Endothelial cell (in vitro differentiated cells): Measurements from ENCODE around the gene PDE5A. TPM values are rescaled to one million over a fixed set of nuclear protein-coding genes. Genes with fewer than 3 reads are reported as not detected.

ENCODE experiments used
- DNase-seq: peaks from one replicate; pipeline ENCODE4 v3.0.0; 2021; ENCODE audit warnings: low spot score
- H3K27ac Mint-ChIP-seq: one replicate; pipeline ENCODE4 v1.8.0; 2021; ENCODE audit warnings: mixed read lengths, inconsistent platforms; ENCODE audit not compliant: unreplicated experiment
- H3K27me3 Mint-ChIP-seq: one replicate; pipeline ENCODE4 v1.8.0; 2021; ENCODE audit warnings: mild to moderate bottlenecking, moderate library complexity, mixed read lengths, inconsistent platforms; ENCODE audit not compliant: unreplicated experiment
- H3K36me3 Mint-ChIP-seq: one replicate; pipeline ENCODE4 v1.8.0; 2021; ENCODE audit warnings: mild to moderate bottlenecking, low read depth, mixed read lengths, inconsistent platforms; ENCODE audit not compliant: unreplicated experiment
- H3K4me1 Mint-ChIP-seq: one replicate; pipeline ENCODE4 v1.8.0; 2021; ENCODE audit warnings: mild to moderate bottlenecking, mixed read lengths, inconsistent platforms; ENCODE audit not compliant: unreplicated experiment
- H3K4me3 Mint-ChIP-seq: one replicate; pipeline ENCODE4 v1.8.0; 2021; ENCODE audit warnings: mild to moderate bottlenecking, mixed read lengths, inconsistent platforms; ENCODE audit not compliant: unreplicated experiment
- H3K9me3 Mint-ChIP-seq: one replicate; pipeline ENCODE4 v1.8.0; 2021; ENCODE audit warnings: mixed read lengths, inconsistent platforms; ENCODE audit not compliant: unreplicated experiment
- CTCF ChIP-seq: fragments of 200-600 bp; sonication (generic); IDR thresholded peaks from one replicate; pipeline ENCODE4 v1.5.0; 2021; ENCODE audit warnings: antibody characterized with exemption; ENCODE audit not compliant: unreplicated experiment
- total RNA-seq: library from RNA; stranded (reverse); fragmentation: NEBNext Ultra II Directional; extraction: Animal tissue kit (Norgen Biotek cat#: 25700); gene quantifications from one replicate; pipeline ENCODE4 v1.2.1, GENCODE V29; 2021; ENCODE audit not compliant: unreplicated experiment

Gene PDE5A
- total RNA-seq, 1 donor from 2014 or later: 3.4 TPM

- peak overlapping the region; percentile 85 for H3K27ac Mint-ChIP-seq
- no peak for DNase-seq
- no peaks in the 10 kb centered on the region for H3K36me3 Mint-ChIP-seq
- no peaks in the 10 kb centered on the region for H3K9me3 Mint-ChIP-seq
- H3K4me1 Mint-ChIP-seq: no peaks in the 10 kb centered on the region
- H3K4me3 Mint-ChIP-seq: no peak overlapping the region
- no peaks in the 10 kb centered on the region for H3K27me3 Mint-ChIP-seq
- TF ChIP-seq CTCF: no peak
These were observed 130.1 kb downstream of the PDE5A start for GRCh38 chr4:119498527-119498926.

GRCh38 chr4:119493886-119494285 lies 134.7 kb downstream of the PDE5A start:
- no peaks in the 10 kb centered on the region for H3K27me3 Mint-ChIP-seq
- TF ChIP-seq CTCF: no peak
- H3K9me3 Mint-ChIP-seq: no peaks in the 10 kb centered on the region
- peaks cover 6% of the 10 kb centered on the region for H3K4me1 Mint-ChIP-seq
- H3K36me3 Mint-ChIP-seq: no peaks in the 10 kb centered on the region
- no peak overlapping the region for H3K4me3 Mint-ChIP-seq
- H3K27ac Mint-ChIP-seq: no peak overlapping the region
- no peak for DNase-seq

GRCh38 chr4:119493419-119493818 lies 135.2 kb downstream of the PDE5A start:
- Mint-ChIP-seq H3K4me3 (no peak overlapping the region), H3K36me3 (no peaks in the 10 kb centered on the region), H3K4me1 (peaks cover 9% of the 10 kb centered on the region), H3K9me3 (no peaks in the 10 kb centered on the region), H3K27ac (no peak overlapping the region), H3K27me3 (no peaks in the 10 kb centered on the region)
- no peak for TF ChIP-seq CTCF
- no peak for DNase-seq

- Mint-ChIP-seq H3K4me1 (peaks cover 9% of the 10 kb centered on the region), H3K27ac (no peak overlapping the region), H3K4me3 (no peak overlapping the region), H3K9me3 (no peaks in the 10 kb centered on the region), H3K27me3 (peaks cover 2% of the 10 kb centered on the region), H3K36me3 (peaks cover 5% of the 10 kb centered on the region)
- peak; percentile 20 for DNase-seq
- TF ChIP-seq CTCF: no peak
These were observed 138.3 kb downstream of the PDE5A start for GRCh38 chr4:119490335-119490734.

GRCh38 chr4:119489305-119489704 lies 139.3 kb downstream of the PDE5A start:
- Mint-ChIP-seq H3K36me3 (peaks cover 10% of the 10 kb centered on the region), H3K4me1 (peaks cover 9% of the 10 kb centered on the region), H3K9me3 (peaks cover 5% of the 10 kb centered on the region), H3K27ac (no peak overlapping the region), H3K4me3 (no peak overlapping the region), H3K27me3 (peaks cover 5% of the 10 kb centered on the region)
- no peak for TF ChIP-seq CTCF
- no peak for DNase-seq
